Lower leg skin (tissue), 4 donors: ENCODE measurements around the gene OBSCN. TPM values are rescaled to one million over a fixed set of nuclear protein-coding genes. Genes with fewer than 3 reads are reported as not detected.
"Not testable (repeated sequence)": the region's sequence is repeated elsewhere in the genome, so short reads cannot be mapped to it uniquely, and the experiment has no call there.

ENCODE experiments used
- DNase-seq, 2 donors: peaks; one replicate each; pipeline ENCODE4 v3.0.0-alpha.2; 2019; ENCODE audit warnings: low spot score in 2 of 2
- H3K4me3 ChIP-seq: fragments of 200-600 bp; sonication (generic); 2 replicates; pipeline ENCODE4 v1.5.1; 2017; ENCODE audit warnings: mild to moderate bottlenecking, low read depth; ENCODE audit not compliant: poor library complexity, severe bottlenecking
- POLR2A ChIP-seq, 2 donors: fragments of 450-650 bp; IDR thresholded peaks; one replicate each; pipeline ENCODE4 v1.6.1; 2016 to 2017; ENCODE audit warnings: antibody characterized with exemption in 2 of 2, mild to moderate bottlenecking in 1 of 2, moderate library complexity in 1 of 2
- WGBS, 2 donors: methylation state at CpG; one replicate each; pipeline ENCODE4 v1.1.5; 2018; 5-methylcytosine and 5-hydroxymethylcytosine counted together
- intact Hi-C: fragments of 100-400 bp; cut with DNase I; formaldehyde crosslinking; loops from one replicate; pipeline ENCODE4 v1.15.0; 2023; ENCODE audit warnings: low total_unique reads
- total RNA-seq, 4 donors: library from RNA; depleted of rRNA; stranded (reverse); fragments of >200 nt; gene quantifications; one replicate each; pipeline ENCODE4 v1.1.0, GENCODE V29; 2016
- TF ChIP-seq, protein P1 (sequence below), 3 donors: fragments of 450-650 bp; IDR thresholded peaks; one replicate each; pipeline ENCODE4 v1.5.1; 2016; ENCODE audit warnings: antibody characterized with exemption in 3 of 3, mild to moderate bottlenecking in 3 of 3, moderate library complexity in 2 of 3

Gene OBSCN
- total RNA-seq, 4 donors from 2014 or later = 7.4 to 39.2 (median 18.5) TPM

DNA sequence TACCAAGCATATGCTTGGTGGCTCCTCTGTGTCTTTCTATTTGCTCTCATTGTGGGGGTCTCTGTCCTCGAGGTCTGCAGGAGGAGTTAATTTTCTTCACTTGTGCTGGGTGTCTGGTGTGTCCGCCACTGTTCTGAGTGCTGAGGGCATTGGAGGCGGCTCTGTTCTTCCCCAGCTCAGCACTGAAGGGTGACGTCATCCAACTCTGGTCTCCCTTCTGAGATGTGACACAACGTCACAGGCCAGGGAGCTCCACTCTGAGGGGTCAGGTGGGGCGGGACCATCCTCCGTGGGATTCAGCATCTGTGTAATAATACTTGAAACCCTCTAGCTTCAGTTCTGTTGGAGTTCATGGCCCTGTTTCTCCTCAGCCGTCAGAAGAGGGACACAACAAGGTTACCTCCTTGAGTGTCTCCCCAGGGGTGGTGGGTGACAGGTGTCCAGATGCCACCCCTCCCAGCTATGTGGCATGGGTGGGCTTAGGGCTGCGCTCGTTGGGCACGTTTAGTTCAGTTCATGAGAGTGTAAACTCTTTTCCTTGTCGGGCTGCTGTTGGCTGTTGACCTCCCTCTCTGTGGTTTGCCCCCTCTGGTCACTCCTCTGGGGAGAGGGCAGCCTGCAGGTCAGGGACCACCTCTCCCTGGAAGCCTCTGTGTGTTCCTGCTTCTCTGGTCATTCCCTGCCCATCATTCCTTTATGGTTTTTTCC, 39.1 kb upstream of the OBSCN start:
- H3K4me3 ChIP-seq = no peak overlapping the region
- WGBS, 2 donors = 79% methylated on average over 11 to 12 of the region's 12 CpGs
- TF ChIP-seq, protein P1, sequence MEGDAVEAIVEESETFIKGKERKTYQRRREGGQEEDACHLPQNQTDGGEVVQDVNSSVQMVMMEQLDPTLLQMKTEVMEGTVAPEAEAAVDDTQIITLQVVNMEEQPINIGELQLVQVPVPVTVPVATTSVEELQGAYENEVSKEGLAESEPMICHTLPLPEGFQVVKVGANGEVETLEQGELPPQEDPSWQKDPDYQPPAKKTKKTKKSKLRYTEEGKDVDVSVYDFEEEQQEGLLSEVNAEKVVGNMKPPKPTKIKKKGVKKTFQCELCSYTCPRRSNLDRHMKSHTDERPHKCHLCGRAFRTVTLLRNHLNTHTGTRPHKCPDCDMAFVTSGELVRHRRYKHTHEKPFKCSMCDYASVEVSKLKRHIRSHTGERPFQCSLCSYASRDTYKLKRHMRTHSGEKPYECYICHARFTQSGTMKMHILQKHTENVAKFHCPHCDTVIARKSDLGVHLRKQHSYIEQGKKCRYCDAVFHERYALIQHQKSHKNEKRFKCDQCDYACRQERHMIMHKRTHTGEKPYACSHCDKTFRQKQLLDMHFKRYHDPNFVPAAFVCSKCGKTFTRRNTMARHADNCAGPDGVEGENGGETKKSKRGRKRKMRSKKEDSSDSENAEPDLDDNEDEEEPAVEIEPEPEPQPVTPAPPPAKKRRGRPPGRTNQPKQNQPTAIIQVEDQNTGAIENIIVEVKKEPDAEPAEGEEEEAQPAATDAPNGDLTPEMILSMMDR (IDR thresholded peaks at IDR 0.05) = no peak
- TF ChIP-seq POLR2A (IDR thresholded peaks at IDR 0.05) = no peak
- intact Hi-C loops = no loop called here
- no peak for DNase-seq

DNA sequence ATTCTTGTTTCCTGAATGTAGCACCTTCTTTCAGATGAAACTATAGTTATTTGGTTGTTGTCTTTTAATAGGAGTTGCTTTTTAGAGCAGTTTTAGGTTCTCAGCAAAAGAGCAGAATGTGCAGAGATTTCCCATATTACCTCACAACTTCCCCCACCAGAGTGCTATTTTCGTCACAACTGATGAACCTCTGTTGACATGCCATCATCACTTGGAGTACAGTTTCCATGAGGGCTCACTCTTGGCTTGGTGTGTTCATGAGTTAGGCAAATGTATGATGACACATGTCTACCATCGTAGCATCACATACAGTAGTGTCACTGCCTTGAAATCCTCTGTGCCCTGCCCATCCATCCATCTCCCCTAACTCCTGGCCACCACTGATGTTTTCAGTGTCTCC, 38.5 kb upstream of the OBSCN start:
- H3K4me3 ChIP-seq = no peak overlapping the region
- TF ChIP-seq, protein P1 (IDR thresholded peaks at IDR 0.05) = no peak
- no peak for TF ChIP-seq POLR2A (IDR thresholded peaks at IDR 0.05)
- intact Hi-C loops = no loop called here
- DNase-seq = no peak
- 84 to 87% methylated on average over 2 of the region's 2 CpGs for WGBS, 2 donors

DNA sequence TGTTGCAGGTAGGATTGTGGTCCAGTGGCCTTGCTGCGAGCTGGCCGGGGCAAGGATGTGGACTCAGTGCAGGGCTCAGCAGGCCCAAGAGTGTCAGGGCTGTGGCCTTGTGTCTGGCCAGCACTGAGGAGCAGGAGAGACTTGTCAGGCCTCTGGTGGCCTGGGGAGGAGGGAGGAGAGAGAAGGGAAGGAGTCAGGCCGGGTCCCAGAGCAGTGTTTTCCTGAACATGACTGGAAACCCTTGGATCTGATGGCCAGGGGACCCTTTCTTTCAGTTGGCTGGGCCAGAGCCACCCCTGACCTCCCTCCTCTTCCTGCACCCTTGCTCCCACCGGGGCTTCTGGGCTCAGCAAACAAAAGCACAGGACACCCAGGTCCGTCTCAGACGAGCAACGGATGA, 37.2 kb upstream of the OBSCN start:
- H3K4me3 ChIP-seq = no peak overlapping the region

DNA sequence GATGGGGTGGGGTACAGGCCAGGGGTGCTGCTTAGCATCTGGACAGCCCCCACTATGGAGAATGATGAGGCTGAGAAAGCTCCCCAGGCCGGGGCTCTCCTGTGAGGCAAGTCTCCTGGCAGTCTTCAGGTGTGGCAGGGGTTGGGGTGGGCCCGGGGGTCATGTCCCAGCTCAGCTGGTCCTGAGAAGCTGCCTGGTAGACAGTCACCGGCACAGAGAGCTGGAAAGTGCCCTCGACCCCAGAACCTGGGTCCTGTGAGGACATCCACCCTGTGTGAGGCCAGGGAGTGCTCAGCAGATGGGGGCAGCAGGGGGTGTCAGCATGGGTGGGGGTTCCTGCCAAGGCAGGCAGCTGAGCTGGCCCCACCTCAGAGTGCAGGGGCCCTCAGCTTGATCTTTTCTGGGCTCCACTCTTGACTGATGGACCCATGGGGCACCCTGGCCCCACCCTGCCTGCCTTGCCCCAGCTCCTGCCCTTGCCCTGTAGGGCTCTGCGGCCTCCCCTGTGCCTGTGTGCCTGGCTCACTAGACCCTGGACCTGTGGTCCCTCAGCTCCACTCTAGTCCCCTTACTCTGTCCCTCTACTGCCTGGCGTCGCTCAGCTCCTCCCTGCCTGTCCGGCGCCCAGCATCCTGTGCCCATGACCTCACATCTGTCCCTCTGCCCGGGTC, 36.5 kb upstream of the OBSCN start:
- WGBS, 2 donors = 76 to 80% methylated on average over 10 of the region's 10 CpGs
- no peak overlapping the region for H3K4me3 ChIP-seq
- DNase-seq = peak in 1 of 2 donors; percentile 88
- intact Hi-C loops = no loop called here
- TF ChIP-seq, protein P1 (IDR thresholded peaks at IDR 0.05) = no peak
- no peak for TF ChIP-seq POLR2A (IDR thresholded peaks at IDR 0.05)

More for the DNA sequence above, 37.2 kb upstream of the OBSCN start:
- intact Hi-C loops = no loop called here
- 86 to 92% methylated on average over 7 of the region's 7 CpGs for WGBS, 2 donors
- DNase-seq = no peak
- no peak for TF ChIP-seq POLR2A (IDR thresholded peaks at IDR 0.05)
- TF ChIP-seq, protein P1 (IDR thresholded peaks at IDR 0.05) = no peak

DNA sequence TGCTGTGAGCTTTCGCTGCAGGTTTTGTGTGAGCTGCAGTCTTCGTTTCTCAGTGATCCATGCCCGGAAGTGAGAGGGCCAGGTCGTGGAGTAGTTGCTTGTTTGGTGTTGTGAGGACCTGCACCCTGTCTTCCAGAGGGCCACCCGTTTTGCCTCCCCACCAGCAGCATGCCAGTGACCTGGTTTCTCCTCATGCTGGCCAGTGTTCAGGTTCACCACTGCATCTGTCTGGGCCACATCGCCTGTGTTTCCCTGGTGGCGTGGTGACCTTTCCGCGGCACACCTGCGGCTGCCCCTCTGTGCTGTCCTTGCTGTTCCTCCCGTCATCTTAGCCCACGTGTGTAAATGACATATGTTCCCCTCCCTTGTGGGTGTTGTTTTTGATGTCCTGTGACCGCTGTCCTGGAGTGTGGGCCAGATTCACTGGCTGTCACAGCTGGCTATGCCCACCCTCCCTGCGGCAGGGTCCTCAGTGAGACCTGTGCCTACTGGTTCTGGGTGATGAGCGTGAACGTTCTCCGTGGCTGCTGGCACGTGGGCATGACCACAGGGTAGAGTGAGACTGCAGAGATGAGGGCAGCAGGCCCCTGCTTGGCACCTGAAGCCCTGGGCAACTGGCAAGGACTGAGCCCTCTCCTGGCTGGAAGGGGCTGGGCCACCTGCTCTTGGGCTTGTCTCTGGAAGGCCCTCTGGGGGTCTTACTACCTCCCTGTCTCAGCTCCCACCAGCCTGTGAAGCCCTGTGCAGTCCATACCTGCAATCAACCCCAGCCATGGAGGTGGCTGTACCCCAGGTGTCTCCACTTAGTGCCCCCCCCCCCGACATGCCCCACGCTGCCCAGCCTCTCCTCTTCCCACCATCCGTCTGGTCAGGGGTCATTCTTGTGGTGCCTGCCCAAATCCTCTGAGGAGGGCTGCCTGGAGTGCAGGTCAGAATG, 35.0 kb upstream of the OBSCN start:
- 84 to 87% methylated on average over 21 of the region's 21 CpGs for WGBS, 2 donors
- TF ChIP-seq, protein P1 (IDR thresholded peaks at IDR 0.05) = no peak
- TF ChIP-seq POLR2A (IDR thresholded peaks at IDR 0.05) = no peak
- no peak overlapping the region for H3K4me3 ChIP-seq
- intact Hi-C loops = no loop called here
- no peak for DNase-seq

DNA sequence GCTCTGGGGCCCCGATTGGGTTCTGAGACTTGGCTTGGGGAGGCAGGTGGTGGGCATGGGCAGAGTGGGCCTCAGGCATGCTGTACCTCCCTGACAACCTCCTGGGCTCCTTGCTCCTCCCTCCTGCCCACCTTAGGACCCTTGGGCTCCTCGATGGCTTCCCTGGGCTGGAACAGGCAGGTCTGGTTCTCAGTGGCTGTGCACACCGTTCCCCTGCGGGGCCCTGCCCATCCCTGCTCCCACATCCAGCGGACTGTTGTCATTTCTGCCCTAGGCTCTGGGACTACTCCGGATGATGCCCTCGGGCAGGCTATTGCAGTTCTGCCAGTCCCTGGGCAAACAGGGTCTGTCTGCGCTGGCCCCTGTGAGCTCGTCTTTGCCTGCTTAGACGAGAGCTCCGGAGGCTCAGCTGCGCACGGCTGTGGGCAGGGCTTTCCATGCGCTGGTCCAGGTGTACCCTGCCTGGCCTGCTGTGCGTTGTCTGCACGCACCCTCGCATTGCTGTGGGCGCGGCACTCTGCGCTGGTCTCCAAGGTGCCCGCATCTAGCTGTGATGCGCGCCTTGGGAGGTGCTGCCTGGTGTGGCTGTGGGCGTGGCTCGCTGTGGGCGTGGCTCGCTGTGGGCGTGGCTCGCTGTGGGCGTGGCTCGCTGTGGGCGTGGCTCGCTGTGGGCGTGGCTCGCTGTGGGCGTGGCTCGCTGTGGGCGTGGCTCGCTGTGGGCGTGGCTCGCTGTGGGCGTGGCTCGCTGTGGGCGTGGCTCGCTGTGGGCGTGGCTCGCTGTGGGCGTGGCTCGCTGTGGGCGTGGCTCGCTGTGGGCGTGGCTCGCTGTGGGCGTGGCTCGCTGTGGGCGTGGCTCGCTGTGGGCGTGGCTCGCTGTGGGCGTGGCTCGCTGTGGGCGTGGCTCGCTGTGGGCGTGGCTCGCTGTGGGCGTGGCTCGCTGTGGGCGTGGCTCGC, 34.0 kb upstream of the OBSCN start:
- intact Hi-C loops, DNase-seq, H3K4me3 ChIP-seq: not testable (repeated sequence)
- WGBS, 2 donors = 56 to 64% methylated on average over 16 to 19 of the region's 69 CpGs
